NCI-H345 treated with DMSO at 0.1 percent for 48 hours (cell line): ENCODE data around the gene TUBB8B.
"Not testable (repeated sequence)": the region's sequence is repeated elsewhere in the genome, so short reads cannot be mapped to it uniquely, and the experiment has no call there.

Source experiments
- DNase-seq: peaks from one replicate; lab custom pipeline; 2025; ENCODE audit not compliant: unreplicated experiment; lab: John Stamatoyannopoulos, UW

The TUBB8B gene

GRCh38 chr18:49176-49665, at the start of gene TUBB8B:
TSS of gene TUBB8B (minus strand) at chr18:49615. CDS start at chr18:49557, 58 bp downstream.
- DNase-seq, result not testable (repeated sequence)

- not testable (repeated sequence) for DNase-seq
Observed at GRCh38 chr18:97252-97914, 48.0 kb upstream of the TUBB8B start.

GRCh38 chr18:96767-97131, 47.3 kb upstream of the TUBB8B start:
- DNase-seq, result not testable (repeated sequence)

- not testable (repeated sequence) for DNase-seq
Observed at GRCh38 chr18:96101-96766, 46.8 kb upstream of the TUBB8B start.

- DNase-seq, result not testable (repeated sequence)
Observed at GRCh38 chr18:95580-95979, 46.2 kb upstream of the TUBB8B start.

GRCh38 chr18:93897-94408, 44.5 kb upstream of the TUBB8B start:
- DNase-seq, result not testable (repeated sequence)

GRCh38 chr18:91561-91960, 42.1 kb upstream of the TUBB8B start:
- not testable (repeated sequence) for DNase-seq

- DNase-seq, result not testable (repeated sequence)
Observed at GRCh38 chr18:90396-91193, 41.2 kb upstream of the TUBB8B start.

- DNase-seq, result not testable (repeated sequence)
Observed at GRCh38 chr18:89124-89523, 39.7 kb upstream of the TUBB8B start.

- DNase-seq, result not testable (repeated sequence)
Observed at GRCh38 chr18:84801-85200, 35.4 kb upstream of the TUBB8B start.

- DNase-seq, result not testable (repeated sequence)
Observed at GRCh38 chr18:82626-83209, 33.3 kb upstream of the TUBB8B start.

GRCh38 chr18:80881-81280, 31.5 kb upstream of the TUBB8B start:
- DNase-seq, result not testable (repeated sequence)

- DNase-seq, result not testable (repeated sequence)
Observed at GRCh38 chr18:80202-80601, 30.8 kb upstream of the TUBB8B start.

- not testable (repeated sequence) for DNase-seq
Observed at GRCh38 chr18:75525-76160, 26.2 kb upstream of the TUBB8B start.

GRCh38 chr18:73181-73777, 23.9 kb upstream of the TUBB8B start:
- not testable (repeated sequence) for DNase-seq

- not testable (repeated sequence) for DNase-seq
Observed at GRCh38 chr18:67701-68100, 18.3 kb upstream of the TUBB8B start.

- not testable (repeated sequence) for DNase-seq
Observed at GRCh38 chr18:64279-64678, 14.9 kb upstream of the TUBB8B start.

- not testable (repeated sequence) for DNase-seq
Observed at GRCh38 chr18:63656-64055, 14.2 kb upstream of the TUBB8B start.

- not testable (repeated sequence) for DNase-seq
Observed at GRCh38 chr18:54388-54787, 5.0 kb upstream of the TUBB8B start.

- not testable (repeated sequence) for DNase-seq
Observed at GRCh38 chr18:48696-49095, 719 bp downstream of the TUBB8B start.
